Ovary (tissue), 9 donors: ENCODE results near the gene IL1R2. TPM values are rescaled to one million over a fixed set of nuclear protein-coding genes. Genes with fewer than 3 reads are reported as not detected.

ENCODE experiments used
- DNase-seq, 5 donors: peaks; one replicate each; pipeline ENCODE4 v3.0.0-alpha.2; 2019 to 2020
- H3K27ac ChIP-seq, 2 donors: fragments of 200-600 bp; one replicate each; pipeline versions ENCODE4 v1.5.1 to v1.8.0; 2019 to 2022
- H3K27me3 ChIP-seq: fragments of 200-600 bp; one replicate; pipeline ENCODE4 v1.8.0; 2022
- H3K36me3 ChIP-seq: fragments of 200-600 bp; sonication (generic); one replicate; pipeline ENCODE4 v1.5.1; 2019
- H3K4me1 ChIP-seq: one replicate; pipeline ENCODE4 v1.8.1; 2013; ENCODE audit warnings: mild to moderate bottlenecking, moderate library complexity; ENCODE audit not compliant: insufficient read depth
- H3K4me3 ChIP-seq: fragments of 200-600 bp; sonication (generic); one replicate; pipeline ENCODE4 v1.5.1; 2017
- H3K9me3 ChIP-seq, 2 donors: fragments of 200-600 bp in 1 of 2; sonication (generic) in 1 of 2; one replicate each; pipeline versions ENCODE4 v1.5.1 to v1.8.1; 2013 to 2019; ENCODE audit warnings: mild to moderate bottlenecking in 1 of 2, moderate library complexity in 1 of 2
- CTCF ChIP-seq, 3 donors: fragments of 450-650 bp in 2 of 3; fragments of 200-600 bp in 1 of 3; IDR thresholded peaks; one replicate each; pipeline versions ENCODE4 v1.5.1 to v1.8.0; 2016 to 2022; ENCODE audit warnings: antibody characterized with exemption in 3 of 3, mild to moderate bottlenecking in 1 of 3
- EP300 ChIP-seq: sonication (generic); formaldehyde crosslinking; IDR thresholded peaks from one replicate; pipeline ENCODE4 v1.6.1; 2017; ENCODE audit warnings: antibody characterized with exemption
- POLR2A ChIP-seq: fragments of 450-650 bp; IDR thresholded peaks from one replicate; pipeline ENCODE4 v1.6.1; 2017; ENCODE audit warnings: antibody characterized with exemption, mild to moderate bottlenecking, moderate library complexity
- WGBS, 3 donors: extraction: QIAGEN DNeasy Blood & Tissue Kit in 1 of 3; methylation state at CpG; one replicate each; pipeline versions ENCODE4 v1.1.5 to v1.1.7; 2013 to 2017; 5-methylcytosine and 5-hydroxymethylcytosine counted together
- intact Hi-C, 4 donors: fragments of 100-400 bp; cut with DNase I; formaldehyde crosslinking; loops; one replicate each; pipeline versions ENCODE4 v1.11.0 to v1.15.1; 2022 to 2023
- polyA plus RNA-seq, 2 donors: library from polyadenylated mRNA; stranded (reverse); fragments of 200-250 nt in 1 of 2; fragments of 350-450 nt in 1 of 2; fragmentation: Illumina TruSeq in 1 of 2; extraction: RNeasy Lipid Tissue Mini Kit (QIAGEN cat#74804) in 1 of 2; gene quantifications; one replicate each; pipeline ENCODE4 v1.2.3, GENCODE V29; 2013 to 2014
- total RNA-seq, 7 donors: library from RNA; depleted of rRNA in 2 of 7; stranded (reverse); fragments of >200 nt in 2 of 7; fragmentation: NEBNext Ultra II Directional in 3 of 7; extraction: Animal tissue kit (Norgen Biotek cat#: 25700) in 3 of 7; gene quantifications; one replicate each; pipeline versions ENCODE4 v1.1.0 to v1.2.4, GENCODE V29; 2016 to 2023
- donor health status: DM: no; HTN: no; CAD: no; lungs with moderate emphysema.
- donor health status: DM: no; HTN: no; CAD: no.
- donor health status: Bipolar disorder and iron deficiency.
- donor health status: DM: yes; HTN: yes; CAD: no.
- donor health status: DM: no; HTN: no; CAD: no.
- donor health status: DM: yes; HTN: yes; CAD: no.

Gene IL1R2
- total and polyA plus RNA-seq, 9 donors, result 0.15 to 8.7 (median 1.1) TPM

DNA sequence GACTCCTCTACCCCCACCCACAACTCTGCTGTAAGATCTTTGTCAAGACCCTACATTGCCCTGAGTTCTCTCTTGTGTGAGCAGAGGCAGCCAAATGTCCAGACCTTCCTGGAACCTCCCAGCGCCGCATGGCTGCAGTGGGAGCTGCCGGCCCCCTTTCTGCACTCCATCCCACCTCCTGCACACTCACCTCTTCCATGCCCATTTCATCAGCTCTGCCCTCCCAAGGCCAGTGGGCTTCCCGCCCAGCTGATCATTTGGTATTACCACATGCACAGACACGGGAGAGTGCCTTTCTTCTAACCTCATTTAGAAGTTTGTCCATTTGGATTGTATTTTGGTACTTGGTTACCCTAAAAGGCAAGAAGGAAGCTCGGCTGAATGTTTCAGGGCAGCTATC, 2.0 kb downstream of the IL1R2 start:
- H3K4me1 ChIP-seq, result no peaks in the 10 kb centered on the region
- H3K9me3 ChIP-seq, result no peaks in the 10 kb centered on the region
- H3K27me3 ChIP-seq, result no peaks in the 10 kb centered on the region
- intact Hi-C loops, result no loop called here
- TF ChIP-seq POLR2A (no peak), EP300 (no peak), CTCF (IDR thresholded peaks at IDR 0.05) (no peak)
- 81 to 89% (median 89%) methylated on average over 6 of the region's 6 CpGs for WGBS, 3 donors
- no peak overlapping the region for H3K4me3 ChIP-seq
- no peak for DNase-seq
- no peak overlapping the region for H3K27ac ChIP-seq
- H3K36me3 ChIP-seq, result no peaks in the 10 kb centered on the region

DNA sequence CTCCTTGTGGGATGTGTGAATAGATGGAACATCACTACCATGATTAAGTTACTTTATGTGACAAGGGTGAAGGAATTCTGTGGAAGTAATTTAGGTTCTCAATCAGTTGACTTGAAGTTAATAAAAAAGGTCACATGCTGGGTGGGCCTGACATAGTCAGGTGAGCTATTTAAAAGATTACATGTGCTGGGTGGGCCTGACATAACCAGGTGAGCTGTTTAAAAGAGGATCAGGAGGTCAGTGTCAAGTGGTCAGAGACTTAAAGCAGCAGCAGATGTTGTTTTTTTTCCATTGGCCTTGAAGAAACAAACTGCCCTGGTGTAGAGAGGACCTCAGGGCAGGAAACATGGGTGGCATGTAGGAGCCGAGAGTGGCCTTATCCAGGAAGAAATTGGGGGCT, 3.3 kb downstream of the IL1R2 start:
- Histone ChIP-seq H3K27me3 (no peaks in the 10 kb centered on the region), H3K27ac (no peak overlapping the region), H3K4me3 (no peak overlapping the region), H3K9me3 (no peaks in the 10 kb centered on the region), H3K36me3 (no peaks in the 10 kb centered on the region), H3K4me1 (peaks cover under 1% of the 10 kb centered on the region)
- TF ChIP-seq EP300, result no peak
- TF ChIP-seq POLR2A, result no peak
- TF ChIP-seq CTCF (IDR thresholded peaks at IDR 0.05), result no peak
- intact Hi-C loops, result no loop called here
- DNase-seq, result no peak
- whole genome bisulfite sequencing, 3 donors, result 57 to 76% (median 59%) methylated on average over 1 of the region's 1 CpG

DNA sequence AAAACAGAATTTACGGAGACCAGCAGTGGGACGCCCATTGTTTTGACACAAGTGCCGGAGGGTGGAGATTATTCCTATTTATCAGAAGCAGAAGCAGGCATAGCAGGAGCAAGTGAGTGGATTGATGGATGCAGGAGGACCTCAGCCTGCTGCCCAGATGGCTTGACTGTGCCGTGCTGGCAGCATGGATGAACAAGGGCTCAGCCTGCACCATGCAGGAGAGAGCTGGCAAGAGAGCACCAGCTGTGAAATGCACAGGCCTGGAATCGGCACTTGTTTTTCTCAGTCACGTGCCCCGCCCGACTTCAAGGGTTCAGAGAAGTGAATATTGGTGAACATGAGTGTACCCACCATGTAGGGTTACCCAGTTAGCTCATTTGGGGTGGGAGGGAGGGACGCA, 4.0 kb downstream of the IL1R2 start:
- TF ChIP-seq POLR2A (no peak), CTCF (IDR thresholded peaks at IDR 0.05) (no peak), EP300 (no peak)
- Histone ChIP-seq H3K27me3 (no peaks in the 10 kb centered on the region), H3K9me3 (no peaks in the 10 kb centered on the region), H3K4me1 (peaks cover 2% of the 10 kb centered on the region), H3K4me3 (no peak overlapping the region), H3K36me3 (no peaks in the 10 kb centered on the region), H3K27ac (no peak overlapping the region)
- no peak for DNase-seq
- intact Hi-C loops, result no loop called here
- 87 to 94% (median 88%) methylated on average over 9 of the region's 9 CpGs for WGBS, 3 donors

- Histone ChIP-seq H3K36me3 (no peaks in the 10 kb centered on the region), H3K9me3 (no peaks in the 10 kb centered on the region), H3K27ac (no peak overlapping the region), H3K27me3 (no peaks in the 10 kb centered on the region), H3K4me3 (no peak overlapping the region), H3K4me1 (peaks cover 2% of the 10 kb centered on the region)
- no peak for TF ChIP-seq POLR2A
- WGBS, 3 donors, result 92 to 97% (median 95%) methylated on average over 2 of the region's 2 CpGs
- no peak for DNase-seq
- intact Hi-C loops, result no loop called here
Measured at GRCh38 chr2:101998556-101998895, 6.8 kb downstream of the IL1R2 start.

DNA sequence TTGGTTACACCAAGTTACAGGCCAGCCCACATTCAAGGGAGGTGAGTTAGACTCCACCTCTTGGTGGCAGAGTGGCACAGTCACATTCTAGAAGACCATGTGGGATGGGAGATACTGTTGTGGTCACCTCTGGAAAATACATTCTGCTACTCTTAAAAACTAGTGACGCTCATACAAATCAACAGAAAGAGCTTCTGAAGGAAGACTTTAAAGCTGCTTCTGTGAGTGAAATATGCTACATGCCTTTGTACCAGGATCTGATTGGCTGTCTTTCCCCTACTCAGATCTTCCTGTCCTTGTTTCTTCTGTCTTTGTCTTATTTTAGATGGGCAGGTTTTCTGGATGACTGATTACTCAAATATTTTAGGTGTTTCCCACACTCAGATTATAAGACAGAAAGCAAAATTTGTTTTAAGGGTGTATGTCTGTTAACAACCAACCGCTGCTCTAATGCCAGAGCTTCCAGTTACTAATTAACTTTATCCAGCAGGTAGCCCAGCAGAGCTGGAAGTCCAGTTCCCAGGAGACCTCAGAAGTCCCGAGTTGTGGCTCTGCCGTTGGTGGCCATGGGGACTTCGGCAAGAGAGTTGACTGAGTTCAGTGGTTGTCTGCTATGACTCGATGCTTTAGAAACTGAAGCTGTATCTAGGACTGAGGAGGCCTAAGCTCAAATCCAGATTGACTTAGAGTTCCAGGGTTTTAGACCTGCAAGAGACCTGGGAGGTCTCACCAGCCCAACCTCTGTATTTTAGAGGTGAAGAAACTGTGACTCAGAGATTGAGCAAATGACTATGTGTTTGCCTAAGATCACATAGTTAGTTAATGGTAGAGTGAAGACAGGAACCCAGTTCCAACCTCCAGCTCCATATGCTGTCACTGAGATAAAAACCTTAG, 7.4 kb downstream of the IL1R2 start:
- Histone ChIP-seq H3K9me3 (no peaks in the 10 kb centered on the region), H3K4me1 (peaks cover 3% of the 10 kb centered on the region), H3K4me3 (no peak overlapping the region), H3K36me3 (no peaks in the 10 kb centered on the region), H3K27ac (no peak overlapping the region), H3K27me3 (no peaks in the 10 kb centered on the region)
- TF ChIP-seq CTCF (IDR thresholded peaks at IDR 0.05), result no peak
- TF ChIP-seq POLR2A, result no peak
- no peak for TF ChIP-seq EP300
- no peak for DNase-seq
- WGBS, 3 donors, result 97 to 99% (median 98%) methylated on average over 6 of the region's 6 CpGs
- intact Hi-C loops, result no loop called here
